NCI-H446 treated with DMSO at 0.1 percent for 48 hours (cell line): ENCODE results near the gene RFT1.

Experiments
- DNase-seq: peaks from one replicate; lab custom pipeline; 2025; lab: John Stamatoyannopoulos, UW

RFT1 gene

DNA sequence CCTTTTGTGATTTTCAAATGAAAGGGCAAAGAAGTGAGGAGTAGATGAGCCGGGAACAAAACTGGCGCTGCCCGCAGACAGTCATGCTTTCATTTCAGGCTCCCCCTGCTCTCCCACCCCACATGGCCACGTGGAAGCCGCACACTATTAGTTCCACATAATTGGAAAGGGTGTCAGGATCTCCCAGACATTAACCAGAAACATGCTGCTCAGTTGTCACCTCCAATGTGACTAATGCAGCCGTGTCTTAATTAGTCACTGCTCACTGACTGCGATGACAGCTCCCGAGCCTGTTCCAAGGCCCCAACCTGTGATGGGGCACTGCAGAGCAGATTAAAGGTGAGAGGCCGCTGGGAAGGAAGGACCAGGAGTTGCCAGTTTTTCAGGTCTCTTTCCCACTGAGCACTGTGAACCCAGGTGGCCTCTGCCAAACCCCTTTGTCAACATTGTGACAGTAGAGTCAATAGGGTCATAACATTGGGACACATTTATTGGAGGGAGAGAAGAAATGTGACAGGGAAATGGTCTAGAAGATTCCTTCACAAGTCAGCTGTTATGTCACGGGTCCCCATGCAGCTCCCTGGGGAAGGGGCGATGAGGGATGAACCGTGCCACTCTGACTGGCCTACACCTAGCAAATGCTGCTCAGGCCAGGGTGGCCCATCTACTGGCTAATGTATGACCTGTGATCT, 45.8 kb downstream of the RFT1 start:
- no peak for DNase-seq

DNA sequence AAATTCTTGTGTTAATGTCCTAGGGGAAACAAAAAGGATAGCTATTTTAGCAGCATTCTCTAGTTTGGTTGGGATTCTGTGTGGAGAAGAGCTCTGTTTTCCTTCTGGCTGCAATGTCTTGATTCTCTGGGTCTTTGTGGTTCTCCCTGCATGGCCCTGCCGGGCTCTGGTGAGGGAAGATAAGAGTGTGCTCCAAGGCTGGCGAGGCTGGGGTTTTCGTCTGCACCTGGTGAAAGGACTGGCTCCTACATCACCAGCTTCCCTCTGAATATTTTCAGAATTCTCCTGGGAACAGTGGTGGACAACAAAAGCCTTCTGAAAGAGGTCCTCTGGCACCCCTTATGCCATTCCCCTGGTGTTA, 46.3 kb downstream of the RFT1 start:
- no peak for DNase-seq

DNA sequence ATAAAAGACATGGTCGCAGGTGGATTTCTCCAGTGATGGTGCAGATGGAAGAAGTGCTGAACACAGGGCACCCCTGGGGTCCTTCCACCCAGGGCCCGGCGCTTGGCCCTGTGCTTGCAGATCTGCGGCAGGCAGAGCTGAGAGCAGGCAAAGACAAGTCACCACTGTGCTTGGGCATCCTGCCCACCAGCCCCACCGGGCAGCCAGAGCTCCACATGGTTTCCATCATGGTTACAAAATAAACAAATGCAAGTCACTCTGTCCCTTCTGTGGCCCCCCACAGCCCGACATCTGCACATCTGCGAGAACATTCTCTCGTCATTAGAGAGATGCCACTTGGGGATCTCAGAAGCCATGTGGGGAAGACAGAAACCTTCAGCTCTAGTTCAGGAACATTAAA, 46.7 kb downstream of the RFT1 start:
- DNase-seq: no peak

DNA sequence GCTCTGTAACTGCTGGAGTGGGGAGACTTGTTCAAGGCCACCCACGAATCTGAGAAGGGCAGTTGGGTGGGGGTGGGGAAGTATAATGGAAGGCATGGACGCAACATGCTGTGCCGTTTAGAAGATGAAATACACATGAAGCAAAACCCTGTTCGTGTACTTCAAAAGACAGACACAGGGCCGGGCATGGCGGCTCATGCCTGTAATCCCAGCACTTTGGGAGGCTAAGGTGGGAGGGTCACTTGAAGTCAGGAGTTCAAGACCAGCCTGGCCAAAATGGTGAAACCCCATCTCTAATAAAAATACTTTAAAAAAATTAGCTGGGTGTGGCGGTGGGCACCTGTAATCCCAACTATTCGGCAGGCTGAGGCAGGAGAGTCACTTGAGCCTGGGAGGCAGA, 47.5 kb downstream of the RFT1 start:
- no peak for DNase-seq

DNA sequence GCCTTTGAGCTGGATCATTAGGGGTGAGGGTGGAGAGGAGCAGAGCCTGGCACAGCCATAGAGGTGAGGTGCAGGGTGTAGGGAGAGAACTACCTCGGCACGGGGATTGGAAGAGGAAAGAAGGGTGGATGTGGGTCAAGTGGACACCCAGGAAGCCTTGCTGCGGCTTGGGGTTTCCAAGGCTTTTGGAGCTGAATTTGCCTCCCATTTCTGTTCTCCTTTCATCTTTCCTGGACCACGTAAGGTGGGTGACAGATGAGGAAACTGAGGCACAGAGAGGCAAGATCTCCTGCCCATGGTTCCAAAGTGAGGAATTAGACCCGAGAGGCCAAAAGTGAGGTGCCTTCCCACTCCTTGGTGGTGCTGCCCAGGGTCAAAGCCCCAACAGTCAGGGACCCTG, 48.9 kb downstream of the RFT1 start:
- no peak for DNase-seq

DNA sequence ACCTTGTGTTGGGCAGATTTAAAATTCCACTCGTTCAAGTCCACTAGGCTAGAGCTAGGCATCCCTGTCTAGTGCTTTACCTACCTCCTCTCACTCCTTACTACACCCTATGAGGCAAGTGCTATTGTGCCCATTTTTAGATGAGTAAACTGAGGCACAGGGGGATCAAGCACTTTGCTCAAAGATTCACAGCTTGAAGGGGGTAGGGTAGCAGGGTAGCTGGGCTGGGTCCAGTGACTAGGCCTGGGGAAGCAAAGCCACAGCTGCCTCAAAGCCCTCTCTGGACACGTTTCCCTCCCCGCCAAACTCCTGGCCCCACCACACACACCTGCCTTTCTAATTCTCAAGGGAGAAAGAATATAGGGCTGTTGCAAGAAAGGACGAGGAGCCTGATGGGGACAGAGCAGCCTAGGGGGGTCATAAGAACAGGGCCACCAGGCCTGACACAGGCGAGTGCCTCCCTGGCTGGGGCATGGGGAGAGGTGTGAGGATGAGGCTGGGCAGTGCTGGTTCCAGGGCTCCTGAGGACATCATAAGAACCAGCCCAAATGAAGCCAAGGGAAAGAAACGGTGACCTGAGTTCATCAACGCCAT, 49.5 kb downstream of the RFT1 start:
- DNase-seq: no peak

DNA sequence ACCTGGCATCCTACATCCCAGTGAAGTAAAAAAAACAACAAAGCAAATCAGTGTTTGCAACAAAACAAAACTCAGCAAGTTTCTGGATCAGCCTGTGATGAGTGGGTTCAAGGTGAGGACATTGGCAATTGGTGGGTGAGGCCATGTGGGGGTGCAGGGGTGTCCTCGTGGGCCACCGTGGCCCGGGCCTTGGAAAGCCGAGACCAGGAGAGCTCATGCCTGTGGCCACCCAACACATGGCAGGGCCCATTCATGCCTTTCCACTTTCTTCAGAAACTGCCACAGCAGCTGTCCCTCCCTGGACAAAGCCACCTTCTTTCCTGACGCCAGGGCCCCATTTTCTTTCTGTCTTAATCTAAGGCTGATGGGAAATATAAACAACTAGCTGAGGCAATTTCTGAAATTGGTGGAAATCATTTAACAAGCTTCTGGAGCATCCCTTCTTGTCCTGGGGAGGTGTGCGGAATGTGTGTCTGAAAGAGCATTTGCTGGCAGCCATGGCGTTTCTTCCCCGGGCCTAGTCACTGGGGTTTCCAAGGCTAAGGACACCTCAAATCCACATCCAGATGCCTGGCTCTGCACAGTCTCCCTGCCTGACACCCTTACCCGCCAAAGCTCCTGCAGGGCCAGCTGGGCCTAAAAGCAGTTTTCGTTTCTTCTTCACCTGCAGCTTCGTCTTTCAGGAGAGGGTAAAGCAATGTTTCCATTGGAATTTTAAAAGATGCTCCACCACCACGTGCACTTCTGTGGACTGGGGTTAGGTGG, 50.3 kb downstream of the RFT1 start:
- DNase-seq: no peak

DNA sequence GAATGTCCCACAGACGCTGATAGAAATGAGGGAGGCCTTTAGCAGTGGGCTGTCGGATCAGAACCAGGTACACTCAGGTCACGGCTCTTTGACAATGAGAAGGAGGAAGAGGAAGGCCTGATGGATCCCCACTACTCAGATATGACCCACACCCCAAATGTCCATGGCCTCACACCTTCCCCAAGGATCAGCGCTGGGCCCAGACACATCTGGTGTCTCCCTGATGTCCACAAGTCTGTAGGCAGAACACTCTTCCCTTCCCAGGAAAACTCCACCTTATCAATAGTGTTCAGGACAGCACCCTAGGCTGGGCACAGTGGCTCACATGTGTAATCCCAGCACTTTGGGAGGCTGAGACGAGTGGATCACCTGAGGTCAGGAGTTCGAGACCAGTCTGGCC, 51.1 kb downstream of the RFT1 start:
- DNase-seq: no peak

DNA sequence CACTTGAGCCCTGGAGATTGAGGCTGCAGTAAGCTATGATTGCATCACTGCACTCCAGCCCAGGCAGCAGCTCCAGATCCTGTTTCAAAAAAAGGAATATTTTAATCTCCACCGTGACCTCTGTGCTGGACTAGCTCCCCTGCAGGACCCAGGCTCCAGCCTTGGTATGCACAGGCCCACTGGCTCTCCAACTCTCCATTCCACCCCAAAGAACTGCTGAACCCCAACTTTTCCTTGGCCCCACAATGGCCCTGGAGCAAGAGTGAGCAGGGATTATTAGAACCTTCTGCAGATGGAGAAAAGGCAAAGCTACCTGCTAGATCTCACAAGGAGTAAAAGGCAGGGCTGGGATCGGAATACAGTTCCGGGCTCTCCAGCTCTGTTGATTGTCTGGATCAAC, 51.6 kb downstream of the RFT1 start:
- DNase-seq: no peak

DNA sequence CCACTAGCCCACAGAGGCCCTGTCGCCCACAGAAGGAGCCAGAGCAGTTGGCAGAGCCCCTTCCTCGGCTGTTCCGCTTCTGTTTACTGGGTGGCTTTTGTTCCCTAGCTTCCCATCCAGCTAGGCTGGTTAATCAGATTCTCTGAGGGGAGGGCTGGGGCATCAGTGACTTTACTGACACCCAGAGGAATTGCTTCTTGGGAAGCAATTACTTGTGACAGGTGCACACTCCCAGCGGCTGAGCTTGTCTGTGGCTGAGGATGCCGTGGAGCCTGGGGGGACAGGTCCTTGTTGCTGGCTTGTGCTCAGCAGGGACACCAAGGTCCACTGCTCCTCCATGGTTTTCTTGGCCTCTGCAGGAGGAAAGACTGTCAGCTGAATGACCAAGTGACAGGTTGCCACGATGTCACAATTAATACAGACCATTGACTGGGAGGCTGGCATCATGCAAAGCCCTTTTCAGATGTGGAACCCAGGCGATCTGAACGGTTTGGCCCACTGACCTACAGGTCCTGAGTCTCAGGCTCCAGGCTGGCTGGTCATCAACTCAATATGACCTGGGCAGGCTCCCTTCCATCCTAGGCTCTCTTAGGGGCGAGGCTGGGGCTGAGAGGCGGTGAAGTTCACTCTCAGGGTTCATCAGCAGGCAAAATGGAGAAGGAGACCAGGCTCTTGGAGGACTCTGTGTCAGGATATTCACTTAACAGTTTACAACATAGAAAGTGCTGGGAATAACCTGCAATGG, 52.6 kb downstream of the RFT1 start:
- DNase-seq: no peak

DNA sequence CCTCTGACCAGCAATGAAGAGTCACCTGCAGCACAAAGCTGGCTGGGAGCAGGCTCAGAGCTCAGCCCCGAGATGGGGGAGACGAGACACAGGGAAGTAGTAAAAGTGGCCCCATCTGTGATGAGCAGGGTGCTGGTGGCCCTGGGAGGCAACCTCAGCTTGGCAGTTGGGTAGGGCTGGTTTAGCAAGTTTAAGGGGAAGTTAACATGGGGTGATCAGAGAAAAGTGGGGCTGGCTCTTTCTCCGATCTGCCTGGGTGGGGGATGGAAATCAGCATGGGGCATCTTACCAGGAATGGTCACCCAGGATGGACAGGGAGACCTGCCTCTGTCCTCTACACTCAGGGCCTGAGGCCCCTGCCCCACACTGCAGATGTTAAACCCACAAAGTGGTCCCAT, 54.5 kb downstream of the RFT1 start:
- no peak for DNase-seq

DNA sequence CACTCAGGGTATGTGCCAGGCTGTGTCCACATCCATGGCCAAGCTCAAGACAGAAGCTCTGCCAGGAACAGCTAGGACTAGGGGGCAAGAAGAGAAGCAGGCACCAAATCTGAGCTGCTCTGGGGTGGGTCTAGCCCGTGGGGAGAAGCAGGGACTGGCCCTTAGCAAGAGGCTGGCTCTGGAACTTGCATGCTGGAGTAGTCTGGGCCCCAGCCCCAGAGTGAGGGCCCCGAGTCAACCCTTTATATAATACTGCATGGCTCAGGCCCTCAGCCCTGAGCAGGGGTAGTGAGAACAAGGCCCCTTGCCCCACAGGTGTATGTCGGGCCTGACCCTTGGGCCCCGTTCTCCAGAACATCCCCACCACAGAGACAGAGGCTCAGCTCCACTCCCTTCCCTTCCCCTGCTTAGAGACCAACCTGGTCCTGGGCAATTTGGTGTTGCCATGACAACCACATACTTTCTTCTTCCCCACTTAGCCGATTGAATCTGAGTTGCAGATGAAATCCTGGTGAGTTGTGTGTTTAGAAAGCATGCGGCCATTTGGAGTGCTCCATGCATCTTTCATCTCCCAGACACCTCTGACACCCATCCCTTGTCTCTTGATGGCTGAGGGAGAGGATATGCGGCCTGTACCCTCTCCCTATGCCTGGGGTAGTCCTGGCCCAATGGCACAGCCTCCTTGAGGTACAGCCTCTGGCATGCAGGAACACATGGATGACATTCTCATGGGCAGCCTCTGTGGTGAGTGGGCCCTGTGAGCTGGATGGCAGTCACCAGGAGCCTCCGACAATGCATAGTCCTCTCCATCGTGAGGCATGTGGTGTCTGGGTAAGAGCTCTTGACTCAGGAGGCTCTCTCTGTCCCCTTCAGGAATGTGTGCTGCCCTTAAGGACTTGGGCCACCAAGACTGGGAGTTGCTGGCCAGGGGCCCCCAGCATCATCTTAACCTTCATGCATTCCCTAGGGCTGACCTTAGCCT, 55.2 kb downstream of the RFT1 start:
- DNase-seq: no peak

DNA sequence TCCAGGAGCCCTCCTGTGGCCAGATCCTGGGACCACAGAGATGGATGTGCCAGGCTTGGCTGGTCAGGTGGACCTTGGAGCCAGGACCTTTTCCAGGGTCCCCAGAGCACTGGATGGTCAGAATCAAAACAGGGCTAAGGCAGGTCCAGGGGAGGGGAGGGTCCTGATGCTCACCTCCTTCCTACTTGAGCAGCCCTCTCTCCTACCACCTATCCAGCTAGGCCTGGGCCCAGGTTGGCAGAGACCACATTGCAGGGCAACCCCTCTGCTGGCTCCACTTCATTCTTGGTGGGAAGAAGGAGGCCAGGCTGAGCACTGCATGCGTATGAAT, 55.9 kb downstream of the RFT1 start:
- DNase-seq: no peak

DNA sequence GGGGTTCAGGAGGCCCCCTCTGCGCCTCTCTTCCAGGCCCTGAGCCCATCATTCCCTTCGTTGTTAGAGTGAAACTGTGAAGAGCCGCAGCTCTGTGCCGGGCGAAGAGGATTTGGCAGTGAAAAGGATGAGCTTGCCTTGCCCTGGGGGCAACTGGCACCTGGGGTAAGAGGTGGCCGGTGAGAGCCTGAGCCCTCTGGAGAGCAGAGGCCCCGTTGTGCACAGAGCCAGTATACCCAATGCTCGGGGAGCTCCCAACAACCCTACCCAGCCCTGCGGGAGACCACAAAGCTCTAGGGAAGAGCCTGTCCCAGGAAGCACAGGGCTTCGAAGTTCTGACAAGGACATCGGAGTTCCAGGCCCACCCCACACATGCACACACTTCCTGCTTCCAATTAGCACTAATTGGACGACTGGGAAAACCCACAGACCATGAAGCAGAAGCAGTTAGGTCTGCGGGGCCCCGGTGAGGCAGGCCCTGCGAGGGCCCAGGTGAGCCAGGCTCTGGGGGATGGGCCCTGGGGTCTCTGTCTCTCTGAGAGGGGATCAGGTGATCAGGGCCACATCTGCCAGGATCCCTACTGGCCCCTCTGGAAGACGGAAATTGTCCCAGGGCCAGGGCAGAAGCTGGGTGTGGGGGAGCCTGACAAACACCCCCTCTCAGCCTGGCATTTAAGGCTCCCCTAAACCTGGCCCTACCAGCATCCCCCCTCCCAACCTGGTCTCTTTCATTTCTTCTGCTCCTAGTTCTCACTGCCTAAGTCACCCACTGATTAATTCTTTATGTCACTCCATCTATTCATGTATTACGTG, 56.5 kb downstream of the RFT1 start:
- no peak for DNase-seq

DNA sequence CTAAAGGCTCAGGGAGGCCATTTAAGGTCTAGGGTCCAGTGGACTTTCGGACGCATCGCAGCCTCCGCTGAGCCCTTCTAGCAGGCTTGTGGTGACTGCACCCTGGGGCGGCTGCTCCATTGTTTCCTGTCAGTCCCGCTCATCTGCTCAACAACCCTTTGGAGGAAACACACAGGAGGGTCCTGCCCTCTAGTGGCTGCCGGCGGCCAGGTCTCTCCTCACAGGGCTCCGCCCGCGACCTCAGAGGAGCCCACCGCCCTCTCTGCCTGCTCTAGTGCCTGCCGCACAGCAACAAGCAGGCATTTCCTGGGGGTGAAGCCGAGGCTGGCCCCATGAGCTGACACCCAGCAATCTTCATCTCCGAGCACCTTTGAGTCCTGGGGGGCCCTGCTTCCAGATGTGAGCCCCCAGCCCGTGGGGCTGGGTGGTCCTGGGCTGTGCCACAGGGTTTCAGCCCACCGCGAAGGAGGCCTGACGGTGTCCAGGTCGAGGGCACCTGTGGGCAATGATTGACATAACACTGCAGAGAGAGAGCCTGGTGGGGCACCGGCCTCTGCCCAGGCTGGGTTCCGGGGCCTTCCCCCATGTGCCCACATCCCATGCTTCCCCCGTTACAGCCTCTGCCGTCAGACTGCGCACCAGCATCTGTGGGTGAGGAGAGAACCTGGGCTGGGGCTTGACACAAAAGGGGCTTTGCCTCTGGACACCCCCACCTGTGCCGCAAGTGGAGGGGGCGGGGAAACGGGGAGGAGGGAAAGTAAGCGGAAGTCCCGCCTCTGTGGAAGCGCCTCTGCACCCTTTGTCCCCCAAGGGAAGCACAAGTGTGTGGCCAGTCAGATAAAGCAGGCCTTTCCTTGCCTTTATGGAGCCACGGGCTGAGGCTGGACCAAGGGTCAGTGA, 57.3 kb downstream of the RFT1 start:
- DNase-seq: peak; percentile 28

DNA sequence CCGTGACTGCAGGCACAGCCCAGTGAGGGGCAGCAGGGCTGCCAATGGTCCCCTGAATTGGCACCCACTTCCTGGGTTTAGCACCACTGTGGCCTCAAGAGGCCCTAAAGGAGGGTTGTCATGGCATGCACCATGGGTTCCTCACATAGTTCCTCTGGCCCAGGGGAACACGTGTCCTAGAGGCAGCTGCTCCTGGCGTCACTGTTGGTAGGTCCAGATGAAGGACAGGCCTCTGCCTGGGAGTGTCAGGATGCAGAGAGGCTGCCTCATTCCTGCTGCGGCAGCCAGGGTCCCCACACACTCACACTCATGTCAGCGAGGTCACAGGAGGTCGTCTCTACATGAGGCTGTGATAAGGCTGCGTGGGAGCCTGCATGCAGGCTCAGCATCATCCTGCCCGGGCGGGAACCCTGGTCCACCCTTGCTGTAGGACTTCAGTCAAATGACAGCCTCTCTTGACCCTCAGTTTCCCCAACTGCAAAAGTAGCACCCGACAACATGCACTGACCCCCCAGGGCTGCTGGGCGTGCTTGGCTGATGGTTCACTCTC, 58.3 kb downstream of the RFT1 start:
- DNase-seq: no peak

DNA sequence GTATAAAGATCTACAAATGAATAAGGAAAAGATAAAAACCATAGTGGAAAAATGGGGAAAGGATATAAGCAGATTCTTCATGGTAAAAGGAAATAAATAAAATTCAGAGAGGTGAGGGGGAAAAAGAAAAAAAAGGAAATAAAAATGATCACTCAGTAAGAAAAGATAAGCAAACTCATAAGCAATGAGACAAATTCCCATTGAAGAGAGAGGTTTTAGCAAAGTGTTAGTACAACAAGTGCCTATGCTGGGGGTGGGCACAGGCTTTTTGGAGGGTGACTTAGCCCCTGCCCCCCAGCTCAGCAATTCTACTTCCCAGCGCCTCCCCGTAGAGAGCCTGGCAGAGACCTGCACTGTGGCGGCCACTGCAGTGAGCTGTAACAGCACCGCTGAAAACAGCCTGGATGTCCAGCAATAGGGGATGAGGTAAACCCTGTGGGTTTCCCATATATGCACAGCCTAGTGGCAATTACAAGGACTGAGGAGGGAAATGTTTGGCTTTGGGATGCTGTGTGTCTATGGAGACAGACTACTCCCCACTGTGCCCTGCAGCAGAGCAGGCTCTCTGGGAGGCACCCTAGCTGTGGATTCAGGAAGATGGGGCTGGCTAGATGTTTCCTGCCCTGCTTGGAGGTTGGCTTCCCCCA, 60.7 kb downstream of the RFT1 start:
- DNase-seq: no peak

DNA sequence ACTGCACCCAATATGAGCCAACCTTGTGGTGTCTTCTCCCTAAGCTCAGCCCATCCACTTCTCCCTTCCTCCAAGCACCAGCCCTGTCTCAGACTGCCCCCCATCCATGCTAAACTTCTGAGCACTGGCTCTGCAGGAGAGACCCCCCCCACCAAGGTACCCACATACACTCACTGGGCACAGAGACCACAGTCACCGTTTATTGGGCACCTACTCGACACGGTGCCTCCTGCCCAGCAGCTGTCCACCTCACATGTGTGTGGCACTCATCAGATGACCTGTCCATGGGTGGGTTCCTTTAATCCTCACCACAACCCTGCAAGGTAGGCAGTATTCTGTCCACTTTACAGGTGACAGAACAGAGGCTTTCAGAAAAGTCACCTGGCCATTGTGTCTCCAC, 62.1 kb downstream of the RFT1 start:
- DNase-seq: no peak

DNA sequence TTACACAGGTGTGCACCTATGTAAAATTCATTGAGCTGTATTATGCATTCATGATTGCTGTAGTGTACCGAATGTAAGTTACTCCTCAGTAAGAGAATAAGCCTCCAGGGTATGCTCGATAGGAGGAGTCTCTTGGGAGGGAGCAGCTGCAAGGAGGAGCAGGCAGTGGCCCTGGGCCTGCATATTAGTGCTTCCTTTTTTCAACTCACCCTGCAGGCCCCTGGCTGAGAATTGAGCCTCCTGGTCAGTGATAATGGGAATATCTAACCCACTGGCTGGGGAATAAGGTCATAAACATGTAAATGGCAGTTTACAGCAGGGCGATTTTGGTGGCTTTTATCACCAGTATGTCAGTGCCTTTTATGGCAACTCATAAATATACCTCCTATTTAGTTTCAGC, 62.7 kb downstream of the RFT1 start:
- no peak for DNase-seq
